HPDE6-E6E7 (cell line): ENCODE results near the gene NAA11.
"Not testable (repeated sequence)": the region's sequence is repeated elsewhere in the genome, so short reads cannot be mapped to it uniquely, and the experiment has no call there.

ENCODE experiments used
- DNase-seq: peaks from one replicate; pipeline ENCODE4 v3.0.0; 2011; ENCODE audit warnings: missing footprints; ENCODE audit errors: extremely low spot score

NAA11 gene

DNA sequence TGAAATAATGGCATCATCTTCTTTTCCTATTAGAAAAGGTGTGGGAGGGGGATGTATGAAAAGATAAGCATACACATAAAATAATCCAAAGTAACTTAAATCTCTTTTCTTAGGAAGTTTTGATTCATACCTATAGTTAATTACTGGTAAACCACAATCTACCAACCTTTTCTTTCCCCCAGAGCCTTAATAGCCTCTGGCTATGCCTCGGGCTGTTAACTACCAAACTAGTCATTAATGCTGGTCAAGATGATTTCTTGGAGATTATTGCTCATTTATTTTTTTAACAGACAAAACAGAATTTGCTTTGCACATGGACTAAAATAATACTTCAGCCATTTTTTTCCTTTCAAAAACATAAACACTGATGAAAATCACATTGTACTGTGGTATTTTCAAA lies 16.9 kb downstream of the NAA11 start:
- DNase-seq: no peak

- no peak for DNase-seq
Observed at GRCh38 chr4:79308137-79308536, 17.7 kb downstream of the NAA11 start.

GRCh38 chr4:79306795-79307194 lies 19.1 kb downstream of the NAA11 start:
- no peak for DNase-seq

- no peak for DNase-seq
Observed at GRCh38 chr4:79300280-79300679, 25.6 kb downstream of the NAA11 start.

- no peak for DNase-seq
Observed at GRCh38 chr4:79298484-79298883, 27.4 kb downstream of the NAA11 start.

DNA sequence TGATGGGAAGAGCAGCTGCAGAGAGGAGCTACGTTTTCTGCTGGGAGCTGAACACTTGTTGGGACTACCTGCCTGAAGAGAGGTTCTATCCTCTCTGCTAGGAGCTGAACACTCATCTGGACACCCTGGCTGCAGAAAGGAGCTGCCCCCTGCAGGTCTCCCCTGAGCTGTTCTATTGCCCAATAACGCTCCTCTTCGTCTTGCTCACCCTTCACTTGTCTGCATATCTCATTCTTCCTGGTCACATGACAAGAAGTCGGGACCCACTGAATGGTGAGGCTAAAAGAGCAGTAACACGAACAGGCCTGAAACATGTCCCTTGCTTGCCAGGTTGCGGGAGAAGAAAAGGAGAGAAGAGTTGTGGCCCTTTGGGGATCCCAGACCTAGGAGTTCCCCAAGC lies 27.8 kb downstream of the NAA11 start:
- DNase-seq: no peak

GRCh38 chr4:79297479-79297878 lies 28.4 kb downstream of the NAA11 start:
- no peak for DNase-seq

- DNase-seq: no peak
Observed at GRCh38 chr4:79296768-79297428, 29.0 kb downstream of the NAA11 start.

GRCh38 chr4:79295086-79295485 lies 30.8 kb downstream of the NAA11 start:
- DNase-seq: no peak

GRCh38 chr4:79294064-79294463 lies 31.8 kb downstream of the NAA11 start:
- no peak for DNase-seq

DNA sequence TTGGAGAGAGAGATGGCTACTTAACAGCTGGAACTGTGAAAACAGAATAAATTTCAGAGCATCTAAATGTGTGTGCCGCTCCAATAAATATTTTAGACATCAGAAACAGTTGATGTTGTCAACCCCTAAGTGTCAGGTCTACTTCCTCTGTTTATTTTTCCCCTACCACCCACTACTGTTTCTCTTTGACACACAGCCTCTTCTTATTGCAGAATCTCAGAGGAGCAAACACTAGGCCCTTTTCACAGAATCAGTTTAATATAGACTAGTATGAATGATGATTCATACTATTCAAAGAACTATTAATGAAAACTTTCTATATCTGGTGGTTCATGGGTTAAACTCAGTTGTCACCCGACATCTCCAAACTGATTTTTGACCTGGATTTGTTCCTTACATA lies 33.9 kb downstream of the NAA11 start:
- no peak for DNase-seq

DNA sequence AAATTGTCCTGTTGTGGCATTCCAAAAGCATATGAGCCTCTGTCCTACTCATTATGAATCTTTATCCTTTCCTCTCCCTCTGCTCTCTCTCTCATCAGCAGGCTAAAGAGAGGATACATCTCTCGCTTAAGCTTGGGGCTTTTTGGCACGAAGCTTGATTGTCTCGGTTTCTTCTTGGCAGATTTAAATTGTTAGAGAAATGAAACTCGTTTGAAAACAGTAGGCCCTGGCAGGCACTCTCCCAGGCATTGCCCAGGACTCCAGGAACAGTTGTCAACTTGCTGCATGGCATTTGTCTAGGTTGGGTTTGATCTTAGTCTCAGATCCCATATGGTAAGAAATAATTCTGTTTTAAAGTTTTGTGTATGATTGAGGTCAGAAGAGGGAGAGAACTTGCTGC lies 35.5 kb downstream of the NAA11 start:
- DNase-seq: no peak

DNA sequence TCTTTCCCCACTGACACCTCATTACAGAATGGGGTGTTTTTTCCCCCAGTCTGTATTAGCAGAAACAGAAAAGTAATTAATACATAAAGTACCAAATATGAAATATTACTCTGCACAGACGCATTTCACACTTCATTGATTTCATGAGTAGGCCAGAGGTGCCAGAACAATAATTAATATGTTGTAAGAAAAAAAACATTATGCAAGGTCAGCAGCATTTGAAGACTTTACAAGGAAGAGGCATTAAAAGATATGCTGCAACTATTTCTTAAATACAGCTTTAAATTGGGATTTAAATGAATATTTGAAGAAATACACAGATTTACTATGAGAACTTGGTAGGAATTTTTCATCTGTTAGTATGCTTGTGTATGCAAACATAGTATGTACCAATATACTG lies 37.7 kb downstream of the NAA11 start:
- no peak for DNase-seq

DNA sequence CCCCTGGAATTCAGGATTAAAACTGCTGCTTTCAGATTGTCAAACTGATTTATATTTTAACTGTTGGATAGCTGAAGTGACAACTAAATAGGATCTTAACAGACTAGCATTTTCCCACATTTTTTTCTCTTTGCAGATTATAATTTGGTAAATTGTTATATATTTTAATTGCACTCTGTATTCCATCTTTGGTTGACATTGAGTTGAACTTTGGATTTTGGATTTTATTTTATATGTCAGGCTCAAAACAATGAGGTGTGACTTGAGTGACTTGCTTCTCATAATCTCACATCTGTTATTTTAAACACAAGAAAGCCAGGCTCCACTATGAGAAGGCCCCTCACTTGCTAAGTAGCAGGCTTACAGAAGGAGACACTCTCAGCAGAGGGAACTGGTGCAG lies 38.1 kb downstream of the NAA11 start:
- no peak for DNase-seq

- no peak for DNase-seq
Observed at GRCh38 chr4:79287076-79287475, 38.8 kb downstream of the NAA11 start.

DNA sequence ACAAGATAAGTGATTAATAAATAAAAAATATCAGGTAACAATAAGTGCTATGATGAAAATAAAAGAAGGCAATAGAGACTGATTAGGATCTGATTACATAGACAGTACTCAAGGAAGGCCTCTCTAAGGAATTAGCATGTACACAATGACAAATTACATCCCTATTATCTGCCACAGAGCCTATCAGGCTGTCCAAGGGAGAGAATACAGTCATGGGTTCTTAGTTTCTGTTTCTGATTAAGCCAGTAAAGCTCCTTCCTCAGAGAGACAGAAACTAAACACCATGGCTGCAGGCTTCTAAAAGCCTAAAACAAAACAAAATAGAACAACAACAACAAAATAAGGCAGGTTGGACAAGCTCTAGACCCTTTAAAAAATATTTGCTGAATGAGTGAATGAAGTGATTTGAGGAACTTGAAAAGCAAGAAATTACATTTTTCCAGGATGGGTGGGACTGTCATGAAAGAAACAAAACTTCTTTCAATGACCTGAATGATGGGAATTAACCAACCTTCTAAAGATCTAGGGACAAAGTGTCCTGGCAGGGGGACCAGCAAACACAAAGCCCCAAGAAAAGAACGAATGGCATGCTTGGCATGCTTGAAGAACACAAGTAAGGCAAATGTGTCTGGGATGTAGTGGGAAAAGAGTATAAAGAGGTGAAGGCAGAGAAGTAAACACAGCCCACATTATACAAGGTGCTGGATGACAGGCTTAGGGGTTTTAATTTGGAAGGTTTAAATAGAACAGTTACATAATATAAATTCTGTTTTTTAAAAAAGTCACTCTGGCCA lies 44.1 kb downstream of the NAA11 start:
- no peak for DNase-seq

GRCh38 chr4:79277467-79277866 lies 48.4 kb downstream of the NAA11 start:
- DNase-seq: not testable (repeated sequence)

GRCh38 chr4:79273915-79274314 lies 51.9 kb downstream of the NAA11 start:
- DNase-seq: no peak

DNA sequence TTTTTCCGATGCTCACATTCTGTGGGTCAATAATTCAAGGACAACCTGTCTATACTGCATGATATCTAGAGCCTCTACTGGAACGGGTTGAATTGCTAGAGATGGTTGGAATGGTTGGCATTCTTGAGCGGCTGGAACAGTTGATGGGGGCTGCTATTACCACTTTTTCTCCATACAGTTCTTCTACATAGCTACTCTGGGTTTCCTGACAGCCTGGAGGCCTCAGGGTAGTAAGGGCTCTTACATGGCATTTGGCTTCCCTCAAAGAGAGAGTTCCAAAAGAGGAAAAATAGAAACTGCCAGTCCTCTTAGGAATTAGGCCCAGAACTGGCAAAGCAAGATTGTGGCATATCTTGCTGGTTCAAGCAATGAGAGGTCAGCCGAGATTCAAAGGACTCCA lies 53.1 kb downstream of the NAA11 start:
- DNase-seq: no peak

DNA sequence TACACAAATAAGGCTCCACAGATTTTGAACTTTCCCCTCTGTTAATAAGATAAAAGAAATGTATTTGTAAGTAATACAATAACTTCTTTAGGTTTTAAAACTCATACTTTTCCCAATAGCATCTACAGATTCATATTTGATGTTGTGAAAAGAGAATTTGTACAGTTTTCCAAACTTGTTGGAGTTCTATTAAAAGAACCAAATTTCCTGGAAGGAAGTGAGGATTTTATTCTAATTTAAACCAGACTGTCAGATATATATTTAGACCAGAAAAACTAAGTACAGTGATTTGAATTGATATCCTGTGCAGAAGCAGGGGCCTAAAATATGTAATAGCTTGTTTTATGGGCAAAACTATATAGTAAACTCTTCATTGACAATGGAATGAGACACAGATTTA lies 53.7 kb downstream of the NAA11 start:
- no peak for DNase-seq

DNA sequence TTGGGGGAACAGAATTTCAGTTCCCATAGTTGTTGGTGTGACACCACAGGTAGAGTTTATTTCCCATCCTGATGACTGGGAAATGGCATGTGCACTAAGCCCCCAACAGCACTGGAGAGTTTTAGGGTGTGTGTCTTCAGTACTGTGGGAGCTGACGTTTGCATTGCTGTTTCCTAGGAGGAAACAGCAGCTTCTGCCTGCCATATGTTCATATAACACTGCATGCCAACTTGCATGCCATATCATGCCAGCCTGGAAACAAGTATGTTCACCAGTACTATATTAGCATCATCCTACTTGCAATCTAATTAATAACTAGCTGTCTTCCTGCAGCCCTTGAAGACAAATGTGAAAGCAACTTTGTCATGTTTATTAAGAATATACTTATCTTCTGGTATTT lies 58.2 kb downstream of the NAA11 start:
- no peak for DNase-seq
